Measurements from ENCODE around the gene TBC1D22A.

Gene TBC1D22A

DNA sequence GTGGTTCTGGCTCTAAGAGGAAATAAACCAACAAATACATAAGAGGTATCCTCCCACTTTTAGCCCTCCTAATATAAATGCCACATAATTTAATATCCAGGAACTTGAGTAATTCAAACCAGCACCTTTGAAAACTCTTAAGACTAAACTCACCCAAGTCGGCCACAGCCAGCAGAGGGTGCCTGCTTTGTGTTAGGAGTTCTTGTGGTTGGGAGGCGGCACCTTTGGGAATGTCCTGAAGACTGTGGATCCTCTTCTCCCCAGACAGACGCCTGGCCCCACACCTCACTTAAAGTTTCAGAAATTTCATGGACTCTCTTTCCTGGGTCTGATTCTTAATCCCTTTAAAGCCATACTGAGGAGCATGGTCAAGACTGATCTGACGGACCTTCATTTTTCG, 169.0 kb downstream of the TBC1D22A start:
- TF ChIP-seq, protein P1, sequence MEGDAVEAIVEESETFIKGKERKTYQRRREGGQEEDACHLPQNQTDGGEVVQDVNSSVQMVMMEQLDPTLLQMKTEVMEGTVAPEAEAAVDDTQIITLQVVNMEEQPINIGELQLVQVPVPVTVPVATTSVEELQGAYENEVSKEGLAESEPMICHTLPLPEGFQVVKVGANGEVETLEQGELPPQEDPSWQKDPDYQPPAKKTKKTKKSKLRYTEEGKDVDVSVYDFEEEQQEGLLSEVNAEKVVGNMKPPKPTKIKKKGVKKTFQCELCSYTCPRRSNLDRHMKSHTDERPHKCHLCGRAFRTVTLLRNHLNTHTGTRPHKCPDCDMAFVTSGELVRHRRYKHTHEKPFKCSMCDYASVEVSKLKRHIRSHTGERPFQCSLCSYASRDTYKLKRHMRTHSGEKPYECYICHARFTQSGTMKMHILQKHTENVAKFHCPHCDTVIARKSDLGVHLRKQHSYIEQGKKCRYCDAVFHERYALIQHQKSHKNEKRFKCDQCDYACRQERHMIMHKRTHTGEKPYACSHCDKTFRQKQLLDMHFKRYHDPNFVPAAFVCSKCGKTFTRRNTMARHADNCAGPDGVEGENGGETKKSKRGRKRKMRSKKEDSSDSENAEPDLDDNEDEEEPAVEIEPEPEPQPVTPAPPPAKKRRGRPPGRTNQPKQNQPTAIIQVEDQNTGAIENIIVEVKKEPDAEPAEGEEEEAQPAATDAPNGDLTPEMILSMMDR (IDR thresholded peaks at IDR 0.05) = no peak
- Histone ChIP-seq H3K27ac (no peak overlapping the region), H3K4me3 (no peak overlapping the region)
- DNase-seq (ENCODE audit: low spot score) = no peak

DNA sequence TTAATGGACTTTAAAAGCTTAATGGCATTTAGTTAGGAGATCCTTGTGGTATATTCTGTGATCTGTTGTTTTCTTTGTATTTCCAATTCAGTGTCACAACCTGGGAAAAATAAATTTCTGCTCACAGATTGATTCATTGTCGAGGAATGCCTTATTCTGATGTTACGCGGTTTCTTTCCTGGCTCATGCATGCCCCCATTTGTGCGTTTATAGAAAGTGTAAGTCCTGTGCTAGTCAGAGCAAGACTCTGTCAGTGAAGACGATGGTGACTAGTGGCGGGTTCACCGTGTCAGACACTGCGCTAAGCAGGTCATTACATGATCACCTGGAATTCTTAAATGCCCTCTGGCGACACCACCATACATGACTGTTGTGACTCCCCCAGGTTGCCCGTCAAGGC, 169.4 kb downstream of the TBC1D22A start:
- TF ChIP-seq, protein P1 (IDR thresholded peaks at IDR 0.05) = no peak
- Histone ChIP-seq H3K4me3 (no peak overlapping the region), H3K27ac (no peak overlapping the region)
- no peak for DNase-seq (ENCODE audit: low spot score)

DNA sequence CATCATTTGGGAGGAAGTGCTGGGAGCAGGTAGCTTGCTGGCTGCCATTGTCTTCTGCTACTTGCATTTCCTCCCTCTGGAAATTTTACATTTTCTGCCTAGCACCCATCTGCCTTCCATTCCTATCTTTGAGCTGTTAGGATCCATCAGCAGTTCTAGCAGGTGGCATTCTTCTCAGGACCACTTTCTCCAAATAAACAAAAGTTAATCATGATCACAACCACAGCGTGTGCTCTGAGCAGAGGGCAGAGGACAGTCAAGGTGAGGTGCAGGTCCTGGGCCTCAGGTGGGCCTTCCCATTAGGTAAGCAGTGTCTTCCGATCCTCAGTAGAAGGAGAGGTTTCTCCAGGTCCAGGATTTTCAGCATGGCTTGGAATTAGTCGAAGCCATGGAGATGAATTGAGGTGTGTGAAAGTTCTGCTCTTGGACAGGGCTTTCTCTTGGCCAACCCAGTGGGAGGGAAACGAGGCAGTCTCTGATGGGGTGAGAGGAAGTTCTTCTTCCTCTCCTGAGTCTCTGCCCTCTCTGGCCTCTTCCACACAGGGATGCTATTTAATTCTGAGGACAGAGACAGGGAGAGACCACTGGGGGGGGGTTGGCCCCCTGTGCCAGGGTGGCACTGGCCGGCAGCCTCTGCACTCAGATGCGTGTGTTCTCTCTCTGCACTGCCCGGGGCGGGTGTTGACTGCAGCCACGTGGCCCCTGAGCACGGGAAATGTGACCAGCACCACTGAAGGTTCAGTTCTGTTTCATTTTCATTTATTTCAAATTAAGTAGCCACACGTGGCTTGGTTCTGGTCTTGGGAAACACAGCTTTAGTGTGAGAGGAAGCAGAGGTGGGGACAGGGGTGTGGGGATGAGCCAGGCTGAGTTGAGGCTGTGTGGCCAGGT, 170.8 kb downstream of the TBC1D22A start:
- TF ChIP-seq, protein P1 (IDR thresholded peaks at IDR 0.05) = no peak
- no peak for DNase-seq (ENCODE audit: low spot score)
- H3K4me3 ChIP-seq = no peak overlapping the region
- H3K27ac ChIP-seq = no peak overlapping the region

DNA sequence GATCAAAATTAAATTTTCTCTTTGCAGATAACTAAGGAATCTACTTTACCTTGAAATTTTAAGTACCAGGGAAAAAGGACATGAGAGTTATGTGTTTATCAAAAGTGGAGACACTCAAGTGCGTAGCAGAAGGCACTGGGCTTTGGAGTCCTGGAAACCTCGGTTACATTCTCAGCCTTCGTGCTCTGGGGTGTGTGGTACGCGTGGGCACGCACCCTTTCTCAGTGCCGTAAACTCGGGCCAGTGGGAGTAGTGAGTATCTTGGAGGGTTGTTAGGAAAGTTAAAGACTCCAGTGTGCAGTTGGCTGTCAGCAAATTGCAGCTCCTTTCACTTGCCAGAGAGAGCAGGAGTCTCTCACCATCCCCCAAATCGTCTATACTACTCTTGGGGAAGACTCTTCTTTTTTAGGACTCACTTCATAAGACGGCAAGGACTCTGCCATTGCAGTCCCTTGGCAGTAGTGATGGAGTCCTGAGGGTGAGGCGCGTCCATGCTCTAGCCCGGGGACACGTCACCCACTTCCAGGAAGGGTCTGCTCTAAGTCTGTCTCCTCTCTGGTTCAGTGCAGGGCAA, 171.8 kb downstream of the TBC1D22A start:
- no peak for DNase-seq (ENCODE audit: low spot score)
- Histone ChIP-seq H3K4me3 (no peak overlapping the region), H3K27ac (no peak overlapping the region)
- TF ChIP-seq, protein P1 (IDR thresholded peaks at IDR 0.05) = no peak

DNA sequence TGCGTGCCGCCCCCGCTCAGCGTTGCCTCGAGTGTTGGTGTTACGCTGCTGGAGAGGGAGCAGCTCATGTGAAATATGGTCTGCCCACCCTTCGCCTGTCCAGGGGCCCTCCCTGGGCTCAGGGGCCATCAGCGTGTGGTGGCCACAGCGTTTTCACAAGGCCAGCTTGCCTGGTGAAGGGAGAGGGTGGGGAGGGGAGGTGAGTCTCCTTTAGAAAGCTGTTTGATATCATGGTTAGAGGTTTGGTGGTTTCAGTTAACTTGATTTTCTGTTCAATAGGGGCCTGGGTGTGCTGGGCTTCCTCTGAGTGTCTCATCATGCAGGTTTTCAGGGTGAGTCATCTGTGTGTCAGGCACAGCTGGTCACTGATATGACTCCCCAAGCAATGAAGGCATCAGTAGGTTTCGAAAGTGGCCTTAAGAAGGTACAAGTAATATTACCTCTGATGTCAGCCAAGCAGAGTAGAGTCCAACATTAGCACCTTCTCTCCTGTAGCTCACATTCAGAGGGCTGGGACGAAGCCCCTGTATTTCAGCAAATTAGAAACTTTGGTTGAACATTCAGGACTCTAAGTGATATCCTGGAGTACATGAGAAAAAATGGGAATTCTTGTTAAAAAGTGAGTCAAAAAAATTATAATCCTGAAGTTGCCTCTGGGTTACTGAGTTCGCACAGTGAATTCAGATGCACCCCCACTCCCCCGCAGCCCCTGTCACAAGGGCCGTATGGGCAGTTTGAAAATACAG, 172.5 kb downstream of the TBC1D22A start:
- no peak for DNase-seq (ENCODE audit: low spot score)
- Histone ChIP-seq H3K27ac (no peak overlapping the region), H3K4me3 (no peak overlapping the region)
- TF ChIP-seq, protein P1 (IDR thresholded peaks at IDR 0.05) = no peak

DNA sequence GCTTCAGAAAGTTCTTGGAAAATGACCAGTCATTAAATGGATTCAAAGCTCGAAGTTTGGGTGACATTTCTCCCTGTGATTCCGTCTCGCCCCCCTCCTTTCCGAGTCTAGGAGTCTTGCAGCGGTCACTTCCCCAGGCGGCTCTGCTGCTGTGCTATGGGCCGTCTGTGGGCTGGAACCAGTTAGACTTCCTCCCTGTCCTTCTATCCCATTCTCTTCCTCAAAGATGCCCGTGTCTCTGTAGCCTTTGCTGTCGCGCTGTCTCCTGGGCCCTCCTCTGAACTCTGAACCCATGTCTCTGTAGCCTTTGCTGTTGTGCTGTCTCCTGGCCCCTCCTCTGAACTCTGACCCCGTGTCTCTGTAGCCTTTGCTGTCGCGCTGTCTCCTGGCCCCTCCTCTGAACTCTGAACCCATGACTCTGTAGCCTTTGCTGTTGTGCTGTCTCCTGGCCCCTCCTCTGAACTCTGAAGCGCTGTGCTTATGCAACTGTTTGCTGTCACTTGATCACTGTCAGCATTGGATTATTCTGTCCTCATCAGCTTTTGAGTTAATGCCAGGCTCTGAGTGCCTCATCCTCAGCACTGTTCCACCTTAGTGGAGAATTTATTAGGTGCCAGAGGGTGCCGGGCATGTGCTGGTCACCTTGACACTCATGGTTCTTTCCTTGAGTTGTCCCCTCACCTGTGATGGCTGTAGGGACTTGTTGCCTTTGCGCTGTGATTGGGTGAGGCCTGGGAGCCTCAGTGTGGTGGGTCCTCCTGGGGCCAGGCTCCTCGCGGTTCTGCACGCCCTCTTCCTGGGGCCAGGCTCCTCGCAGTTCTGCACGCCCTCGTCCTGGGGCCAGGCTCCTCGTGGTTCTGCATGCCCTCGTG, 173.3 kb downstream of the TBC1D22A start:
- Histone ChIP-seq H3K4me3 (no peak overlapping the region), H3K27ac (no peak overlapping the region)
- no peak for DNase-seq (ENCODE audit: low spot score)
- TF ChIP-seq, protein P1 (IDR thresholded peaks at IDR 0.05) = no peak
